Cardiac fibroblast (primary cell): ENCODE results near the gene APOH.

Experiments
- DNase-seq, 2 donors: peaks; one replicate each; pipeline versions ENCODE4 v3.0.0 to v3.0.0-alpha.2; 2010; ENCODE audit warnings: low read depth in 2 of 2
- H3K4me3 ChIP-seq, 2 donors: replicated peaks in 1 of 2; 1 replicate in 1 of 2; 2 replicates in 1 of 2; pipeline ENCODE4 v1.5.1; 2011; ENCODE audit warnings: low read depth in 2 of 2, low read length in 2 of 2, mild to moderate bottlenecking in 2 of 2, moderate library complexity in 1 of 2
- TF ChIP-seq, protein P1 (sequence below): IDR thresholded peaks from one replicate; pipeline ENCODE4 v1.5.1; 2011; ENCODE audit warnings: low read depth, mild to moderate bottlenecking, low read length, inconsistent platforms

The APOH gene

DNA sequence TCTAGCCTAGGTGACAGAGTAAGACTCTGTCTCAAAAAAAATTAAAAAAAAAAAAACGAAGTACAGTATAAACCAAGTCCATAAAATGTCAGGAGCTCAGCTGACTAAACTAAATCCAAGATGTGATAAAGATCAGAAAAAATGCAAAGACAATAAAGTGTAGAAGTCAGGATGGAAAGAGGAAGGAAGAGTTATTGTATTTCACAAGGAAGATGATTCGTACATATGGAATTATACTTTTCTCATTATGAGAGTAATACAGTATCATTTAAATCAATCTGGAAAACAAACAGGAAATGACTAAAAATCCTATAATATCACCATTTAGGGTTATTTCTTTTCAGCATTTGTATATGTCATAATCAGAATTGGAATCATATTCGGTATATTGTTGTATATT, 11.4 kb upstream of the APOH start:
- TF ChIP-seq, protein P1, sequence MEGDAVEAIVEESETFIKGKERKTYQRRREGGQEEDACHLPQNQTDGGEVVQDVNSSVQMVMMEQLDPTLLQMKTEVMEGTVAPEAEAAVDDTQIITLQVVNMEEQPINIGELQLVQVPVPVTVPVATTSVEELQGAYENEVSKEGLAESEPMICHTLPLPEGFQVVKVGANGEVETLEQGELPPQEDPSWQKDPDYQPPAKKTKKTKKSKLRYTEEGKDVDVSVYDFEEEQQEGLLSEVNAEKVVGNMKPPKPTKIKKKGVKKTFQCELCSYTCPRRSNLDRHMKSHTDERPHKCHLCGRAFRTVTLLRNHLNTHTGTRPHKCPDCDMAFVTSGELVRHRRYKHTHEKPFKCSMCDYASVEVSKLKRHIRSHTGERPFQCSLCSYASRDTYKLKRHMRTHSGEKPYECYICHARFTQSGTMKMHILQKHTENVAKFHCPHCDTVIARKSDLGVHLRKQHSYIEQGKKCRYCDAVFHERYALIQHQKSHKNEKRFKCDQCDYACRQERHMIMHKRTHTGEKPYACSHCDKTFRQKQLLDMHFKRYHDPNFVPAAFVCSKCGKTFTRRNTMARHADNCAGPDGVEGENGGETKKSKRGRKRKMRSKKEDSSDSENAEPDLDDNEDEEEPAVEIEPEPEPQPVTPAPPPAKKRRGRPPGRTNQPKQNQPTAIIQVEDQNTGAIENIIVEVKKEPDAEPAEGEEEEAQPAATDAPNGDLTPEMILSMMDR = no peak
- no peak overlapping the region for H3K4me3 ChIP-seq
- peak in 1 of 2 donors; percentile 37 for DNase-seq

DNA sequence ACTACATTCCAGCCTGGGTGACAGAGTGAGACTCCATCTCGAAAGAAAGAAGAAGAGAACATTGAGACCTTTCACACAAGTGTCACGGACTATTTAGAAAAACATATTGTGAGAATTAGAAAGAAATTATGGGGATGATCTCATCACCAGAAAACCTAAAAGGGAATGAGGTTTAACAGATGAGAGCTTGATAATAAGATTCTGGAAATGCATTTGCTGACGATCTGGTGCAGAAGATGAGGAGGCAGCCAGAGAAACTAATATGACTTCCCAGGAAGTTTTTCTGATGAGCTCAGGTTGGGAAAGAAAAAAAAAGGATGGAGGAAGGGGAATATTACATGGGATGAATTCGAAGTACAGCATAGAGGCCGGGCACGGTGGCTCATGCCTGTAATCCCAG, 10.8 kb upstream of the APOH start:
- no peak for DNase-seq
- TF ChIP-seq, protein P1 = no peak
- no peak overlapping the region for H3K4me3 ChIP-seq

DNA sequence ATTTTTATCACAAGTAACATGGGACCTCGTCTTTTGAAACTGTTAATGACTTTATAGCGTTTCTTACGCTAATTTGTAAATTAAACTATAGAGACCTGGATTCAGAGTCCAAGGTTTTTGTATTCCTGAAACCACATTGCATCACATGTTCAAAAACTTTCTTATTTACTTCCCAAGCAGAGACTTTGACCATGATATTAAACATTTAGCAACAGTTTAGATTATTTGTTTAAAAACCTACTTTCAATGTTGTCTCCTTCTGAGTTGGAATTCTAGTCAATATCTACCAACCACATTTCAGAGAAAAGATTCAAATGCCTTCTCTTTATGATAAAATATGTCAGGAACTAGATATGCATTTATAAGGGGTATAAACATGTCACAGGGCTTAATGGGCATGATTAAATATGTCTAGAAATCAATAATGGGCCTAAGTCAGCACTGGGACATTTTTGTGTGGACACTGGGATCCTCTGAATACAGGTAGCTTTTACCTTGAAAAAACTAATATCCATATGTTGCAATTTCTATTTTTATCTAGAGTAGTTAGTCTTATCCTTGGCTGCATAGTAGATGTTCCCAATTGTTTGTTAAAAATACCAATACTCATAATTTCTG, 6.3 kb upstream of the APOH start:
- no peak overlapping the region for H3K4me3 ChIP-seq
- DNase-seq = no peak
- TF ChIP-seq, protein P1 = no peak

DNA sequence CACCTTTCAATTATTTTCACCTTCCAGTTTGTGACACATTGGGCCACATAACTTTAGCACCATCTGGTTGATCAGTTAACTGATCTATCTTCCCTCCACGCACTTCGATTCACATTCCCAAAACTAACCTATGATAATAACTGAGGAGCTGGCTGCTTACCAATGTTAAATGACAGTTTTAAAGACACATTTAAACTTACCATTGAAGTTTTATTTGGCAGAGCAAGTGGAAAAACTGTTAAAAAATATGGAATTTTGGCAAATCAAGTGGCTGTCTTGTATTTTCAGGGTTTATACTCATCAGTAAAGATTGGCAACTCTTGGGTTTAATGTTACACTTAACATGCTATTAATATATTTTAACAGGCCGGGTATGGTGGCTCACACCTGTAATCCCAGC, 5.4 kb upstream of the APOH start:
- TF ChIP-seq, protein P1 = no peak
- DNase-seq = no peak
- no peak overlapping the region for H3K4me3 ChIP-seq

DNA sequence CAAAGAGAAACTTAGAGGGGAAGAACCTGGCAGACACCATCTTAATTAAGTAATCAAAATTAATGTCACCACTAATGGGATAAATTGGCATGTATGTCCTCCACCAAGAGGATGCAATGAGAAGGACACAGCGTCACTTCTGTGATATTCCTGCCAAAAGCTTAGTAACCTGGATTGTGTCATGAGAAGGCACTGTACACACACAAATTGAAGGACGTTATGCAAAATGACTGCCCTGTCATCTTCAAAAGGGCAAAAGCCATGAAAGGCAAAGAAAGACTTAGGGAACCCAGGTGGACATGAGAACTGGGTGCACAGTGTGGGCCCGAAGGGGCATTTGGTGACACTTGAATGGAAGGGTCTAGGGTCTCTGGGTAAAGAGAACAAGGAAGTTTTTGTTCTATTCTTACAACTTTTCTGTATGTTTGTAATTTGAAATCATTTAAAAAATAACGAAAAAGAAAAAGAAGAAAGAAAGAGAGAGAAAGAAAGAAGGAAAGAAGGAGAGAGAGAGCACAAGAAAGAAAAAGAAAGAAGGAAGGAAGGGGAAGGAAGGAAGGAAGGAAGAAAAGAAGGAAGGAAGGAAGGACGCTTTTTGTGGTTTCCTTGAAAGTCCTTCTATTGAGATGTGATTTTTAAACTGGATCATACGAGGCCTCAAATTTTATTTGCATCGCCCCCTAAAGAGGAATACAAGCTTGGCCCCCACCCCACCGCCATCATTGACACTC, 4.0 kb upstream of the APOH start:
- TF ChIP-seq, protein P1 = no peak
- H3K4me3 ChIP-seq = no peak overlapping the region
- no peak for DNase-seq

DNA sequence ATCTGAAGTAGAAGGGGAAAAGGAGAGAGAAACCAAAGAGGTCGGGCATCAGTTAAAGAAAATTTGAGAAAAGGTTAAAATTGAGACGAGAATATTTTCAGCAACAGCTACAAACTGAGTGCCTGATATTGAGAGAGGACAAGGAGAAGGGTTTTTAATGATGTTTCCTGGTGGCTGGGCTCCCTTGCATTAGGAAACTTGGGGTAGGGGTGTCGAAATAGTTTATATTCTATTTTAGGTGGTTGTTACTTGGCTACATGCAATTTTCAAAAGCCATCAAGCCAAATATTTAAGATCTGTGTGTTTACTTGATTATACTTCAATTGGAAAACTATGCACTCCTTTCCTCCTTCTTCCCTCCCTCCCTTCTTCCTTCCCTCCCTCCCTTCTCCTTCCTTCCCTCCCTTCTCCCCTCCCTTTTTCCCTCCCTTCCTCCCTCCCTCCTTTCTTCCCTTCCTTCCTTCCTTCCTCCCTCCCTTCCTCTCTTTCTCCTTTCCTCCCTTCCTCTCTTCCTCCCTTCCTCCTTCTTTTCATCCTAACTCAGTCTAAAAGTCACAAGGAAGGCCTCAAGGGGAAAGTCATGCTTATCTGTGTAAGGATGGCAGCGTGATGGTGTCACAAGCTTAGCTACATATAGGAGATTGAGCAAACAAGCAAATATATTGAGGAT, 1.8 kb upstream of the APOH start:
- DNase-seq = no peak
- TF ChIP-seq, protein P1 = no peak

More for the DNA sequence above, 1.8 kb upstream of the APOH start:
- no peak overlapping the region for H3K4me3 ChIP-seq
